A673 (cell line): ENCODE results near the gene HEXIM1.

Experiments
- CTCF ChIP-seq: fragments of 300-800, 200-600 bp; sonication (generic); conservative IDR thresholded peaks from 2 replicates; pipeline ENCODE4 v1.5.1; 2017; ENCODE audit warnings: low read depth, mild to moderate bottlenecking, antibody characterized with exemption, low read length, moderate library complexity, mixed read lengths
- EZH2 ChIP-seq: fragments of 200-600 bp; sonication (generic); IDR thresholded peaks from 2 replicates; pipeline ENCODE4 v1.6.1; 2017; ENCODE audit warnings: borderline replicate concordance, low read depth, mild to moderate bottlenecking, mixed read lengths, antibody characterized with exemption, low read length; ENCODE audit not compliant: poor library complexity, severe bottlenecking

DNA sequence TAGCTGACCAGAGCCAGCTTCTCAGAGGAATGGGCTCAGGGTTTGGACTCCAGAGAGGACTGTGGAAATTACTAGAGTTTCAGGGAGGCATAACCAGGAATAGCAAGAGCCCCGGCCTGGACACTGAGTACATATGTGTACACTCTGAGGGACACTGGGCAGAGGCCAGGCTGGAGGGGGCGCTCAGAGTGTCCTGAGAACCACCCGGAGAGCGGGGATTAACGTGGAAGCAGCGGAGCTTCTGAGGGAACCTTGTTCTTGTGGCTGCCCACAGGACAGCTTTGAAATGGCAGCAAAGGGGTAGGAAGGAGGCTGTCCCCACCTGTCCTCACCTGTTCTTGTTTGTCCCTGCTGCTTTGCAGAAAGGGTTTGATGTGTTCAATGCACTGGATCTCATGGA lies 43.8 kb upstream of the HEXIM1 start:
- TF ChIP-seq CTCF = no peak
- no peak for TF ChIP-seq EZH2
